ENCODE results near the gene ADARB1.

ADARB1 gene

GRCh38 chr21:45234965-45235364, 160.6 kb downstream of the ADARB1 start:
- TF ChIP-seq, protein P1, sequence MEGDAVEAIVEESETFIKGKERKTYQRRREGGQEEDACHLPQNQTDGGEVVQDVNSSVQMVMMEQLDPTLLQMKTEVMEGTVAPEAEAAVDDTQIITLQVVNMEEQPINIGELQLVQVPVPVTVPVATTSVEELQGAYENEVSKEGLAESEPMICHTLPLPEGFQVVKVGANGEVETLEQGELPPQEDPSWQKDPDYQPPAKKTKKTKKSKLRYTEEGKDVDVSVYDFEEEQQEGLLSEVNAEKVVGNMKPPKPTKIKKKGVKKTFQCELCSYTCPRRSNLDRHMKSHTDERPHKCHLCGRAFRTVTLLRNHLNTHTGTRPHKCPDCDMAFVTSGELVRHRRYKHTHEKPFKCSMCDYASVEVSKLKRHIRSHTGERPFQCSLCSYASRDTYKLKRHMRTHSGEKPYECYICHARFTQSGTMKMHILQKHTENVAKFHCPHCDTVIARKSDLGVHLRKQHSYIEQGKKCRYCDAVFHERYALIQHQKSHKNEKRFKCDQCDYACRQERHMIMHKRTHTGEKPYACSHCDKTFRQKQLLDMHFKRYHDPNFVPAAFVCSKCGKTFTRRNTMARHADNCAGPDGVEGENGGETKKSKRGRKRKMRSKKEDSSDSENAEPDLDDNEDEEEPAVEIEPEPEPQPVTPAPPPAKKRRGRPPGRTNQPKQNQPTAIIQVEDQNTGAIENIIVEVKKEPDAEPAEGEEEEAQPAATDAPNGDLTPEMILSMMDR (IDR thresholded peaks at IDR 0.05; ENCODE audit: borderline replicate concordance, extremely low read depth, low read length, poor library complexity, severe bottlenecking) = no peak
- TF ChIP-seq EZH2 (IDR thresholded peaks at IDR 0.05; ENCODE audit: borderline replicate concordance, low read depth, low read length, severe bottlenecking) = no peak
- no peak overlapping the region for H3K27ac ChIP-seq (ENCODE audit: low read length)
- no peak for ATAC-seq (ENCODE audit: insufficient read depth, low read depth)

DNA sequence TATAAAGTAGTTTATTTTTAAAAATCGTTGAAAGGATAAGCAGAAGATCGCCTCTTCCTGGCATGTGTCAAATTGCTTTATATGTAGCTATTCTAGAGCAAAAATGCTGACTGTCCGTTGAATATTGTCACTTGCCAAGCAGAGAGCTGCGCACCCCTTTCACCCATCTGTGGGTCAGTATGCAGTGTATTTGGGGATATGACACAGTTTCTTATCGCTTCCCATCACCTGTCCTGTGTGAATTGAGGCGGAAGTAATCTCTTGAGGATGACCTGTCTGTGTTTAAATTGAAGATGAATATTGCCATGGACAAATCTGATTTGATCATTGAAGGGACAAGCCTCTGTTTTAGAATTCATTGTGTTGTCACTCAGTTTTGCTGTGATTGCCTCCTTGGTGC, 161.1 kb downstream of the ADARB1 start:
- no peak overlapping the region for H3K4me2 ChIP-seq (ENCODE audit: insufficient read depth, low read length)
- no peaks in the 10 kb centered on the region for H3K9me3 ChIP-seq (ENCODE audit: insufficient read depth, low read length, severe bottlenecking)
- no peaks in the 10 kb centered on the region for H3K79me2 ChIP-seq (ENCODE audit: insufficient read depth, low read length)
- H3K36me3 ChIP-seq (ENCODE audit: insufficient read depth, low read length) = no peaks in the 10 kb centered on the region
- no peak overlapping the region for H3K9ac ChIP-seq (ENCODE audit: low read depth, low read length)
- no peak overlapping the region for H3K27ac ChIP-seq (ENCODE audit: low read length)
- ATAC-seq (ENCODE audit: insufficient read depth, low read depth) = no peak
- no peak overlapping the region for H3K4me3 ChIP-seq (ENCODE audit: low read depth in 1 of 2, low read length in 2 of 2)
- TF ChIP-seq, protein P1 (IDR thresholded peaks at IDR 0.05; ENCODE audit: borderline replicate concordance, extremely low read depth, low read length, poor library complexity, severe bottlenecking) = no peak
- no peak for TF ChIP-seq EZH2 (IDR thresholded peaks at IDR 0.05; ENCODE audit: borderline replicate concordance, low read depth, low read length, severe bottlenecking)
- no peaks in the 10 kb centered on the region for H3K27me3 ChIP-seq (ENCODE audit: insufficient read depth, low read length, poor library complexity)
- DNase-seq = no peak
- H4K20me1 ChIP-seq (ENCODE audit: insufficient read depth, low read length) = no peaks in the 10 kb centered on the region
- H2AFZ ChIP-seq (ENCODE audit: low read depth, low read length) = no peak overlapping the region
- no peaks in the 10 kb centered on the region for H3K4me1 ChIP-seq (ENCODE audit: insufficient read depth, low read length)

More at GRCh38 chr21:45234965-45235364, 160.6 kb downstream of the ADARB1 start:
- H4K20me1 ChIP-seq (ENCODE audit: insufficient read depth, low read length) = no peaks in the 10 kb centered on the region
- DNase-seq = no peak
- no peaks in the 10 kb centered on the region for H3K27me3 ChIP-seq (ENCODE audit: insufficient read depth, low read length, poor library complexity)
- H3K36me3 ChIP-seq (ENCODE audit: insufficient read depth, low read length) = no peaks in the 10 kb centered on the region
- no peak overlapping the region for H2AFZ ChIP-seq (ENCODE audit: low read depth, low read length)
- H3K9me3 ChIP-seq (ENCODE audit: insufficient read depth, low read length, severe bottlenecking) = no peaks in the 10 kb centered on the region
- no peak overlapping the region for H3K9ac ChIP-seq (ENCODE audit: low read depth, low read length)
- H3K4me2 ChIP-seq (ENCODE audit: insufficient read depth, low read length) = no peak overlapping the region
- no peaks in the 10 kb centered on the region for H3K4me1 ChIP-seq (ENCODE audit: insufficient read depth, low read length)
- no peak overlapping the region for H3K4me3 ChIP-seq (ENCODE audit: low read depth in 1 of 2, low read length in 2 of 2)
- H3K79me2 ChIP-seq (ENCODE audit: insufficient read depth, low read length) = no peaks in the 10 kb centered on the region

GRCh38 chr21:45236481-45236880, 162.1 kb downstream of the ADARB1 start:
- H3K4me1 ChIP-seq (ENCODE audit: insufficient read depth, low read length) = no peaks in the 10 kb centered on the region
- ATAC-seq (ENCODE audit: insufficient read depth, low read depth) (no peak), DNase-seq (no peak)
- H3K9ac ChIP-seq (ENCODE audit: low read depth, low read length) = no peak overlapping the region
- H2AFZ ChIP-seq (ENCODE audit: low read depth, low read length) = no peak overlapping the region
- no peak overlapping the region for H3K27ac ChIP-seq (ENCODE audit: low read length)
- H3K36me3 ChIP-seq (ENCODE audit: insufficient read depth, low read length) = no peaks in the 10 kb centered on the region
- H3K79me2 ChIP-seq (ENCODE audit: insufficient read depth, low read length) = no peaks in the 10 kb centered on the region
- TF ChIP-seq EZH2 (IDR thresholded peaks at IDR 0.05; ENCODE audit: borderline replicate concordance, low read depth, low read length, severe bottlenecking) = no peak
- TF ChIP-seq, protein P1 (IDR thresholded peaks at IDR 0.05; ENCODE audit: borderline replicate concordance, extremely low read depth, low read length, poor library complexity, severe bottlenecking) = no peak
- H3K9me3 ChIP-seq (ENCODE audit: insufficient read depth, low read length, severe bottlenecking) = peaks cover 2% of the 10 kb centered on the region
- H3K4me3 ChIP-seq (ENCODE audit: low read depth in 1 of 2, low read length in 2 of 2) = no peak overlapping the region
- no peaks in the 10 kb centered on the region for H4K20me1 ChIP-seq (ENCODE audit: insufficient read depth, low read length)
- no peak overlapping the region for H3K4me2 ChIP-seq (ENCODE audit: insufficient read depth, low read length)
- no peaks in the 10 kb centered on the region for H3K27me3 ChIP-seq (ENCODE audit: insufficient read depth, low read length, poor library complexity)

DNA sequence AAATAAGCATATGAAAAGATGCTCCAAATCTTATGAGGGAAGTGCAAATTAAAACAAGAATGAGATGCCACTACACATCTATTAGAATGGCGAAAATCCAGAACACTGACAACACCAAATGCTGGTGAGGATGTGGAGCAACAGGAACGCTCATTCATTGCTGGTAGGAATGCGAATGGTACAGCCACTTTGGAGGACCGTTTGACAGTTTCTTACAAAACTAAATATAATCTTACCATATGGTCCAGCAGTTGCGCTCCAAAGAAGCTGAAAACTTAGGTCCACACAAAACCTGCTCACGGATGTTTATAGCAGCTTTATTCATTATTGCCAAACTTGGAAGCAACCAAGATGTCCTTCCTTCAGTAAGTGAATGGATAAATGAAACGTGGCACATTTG, 163.0 kb downstream of the ADARB1 start:
- Histone ChIP-seq H3K4me1 (ENCODE audit: insufficient read depth, low read length) (no peaks in the 10 kb centered on the region), H2AFZ (ENCODE audit: low read depth, low read length) (no peak overlapping the region), H3K27ac (ENCODE audit: low read length) (no peak overlapping the region), H3K79me2 (ENCODE audit: insufficient read depth, low read length) (no peaks in the 10 kb centered on the region), H3K4me3 (ENCODE audit: low read depth in 1 of 2, low read length in 2 of 2) (no peak overlapping the region), H3K36me3 (ENCODE audit: insufficient read depth, low read length) (no peaks in the 10 kb centered on the region), H3K27me3 (ENCODE audit: insufficient read depth, low read length, poor library complexity) (no peaks in the 10 kb centered on the region), H3K9ac (ENCODE audit: low read depth, low read length) (no peak overlapping the region), H4K20me1 (ENCODE audit: insufficient read depth, low read length) (no peaks in the 10 kb centered on the region), H3K9me3 (ENCODE audit: insufficient read depth, low read length, severe bottlenecking) (peaks cover 3% of the 10 kb centered on the region), H3K4me2 (ENCODE audit: insufficient read depth, low read length) (no peak overlapping the region)
- ATAC-seq (ENCODE audit: insufficient read depth, low read depth) (no peak), DNase-seq (no peak)
- TF ChIP-seq, protein P1 (IDR thresholded peaks at IDR 0.05; ENCODE audit: borderline replicate concordance, extremely low read depth, low read length, poor library complexity, severe bottlenecking) = no peak
- TF ChIP-seq EZH2 (IDR thresholded peaks at IDR 0.05; ENCODE audit: borderline replicate concordance, low read depth, low read length, severe bottlenecking) = no peak
